ENCODE results near the gene FOXA3.

- TF ChIP-seq CTCF (IDR thresholded peaks at IDR 0.05) (no peak), POLR2A (IDR thresholded peaks at IDR 0.05) (no peak)
These were observed 37.3 kb downstream of the FOXA3 start for GRCh38 chr19:45901432-45901911.
